GM10266 (cell line): ENCODE results near the gene ZNF576.
"Not testable (repeated sequence)": the region's sequence is repeated elsewhere in the genome, so short reads cannot be mapped to it uniquely, and the experiment has no call there.

Experiments used
- DNase-seq: peaks from one replicate; pipeline ENCODE4 v3.0.0; 2012; ENCODE audit errors: extremely low spot score
- CTCF ChIP-seq: IDR thresholded peaks from 2 replicates; pipeline ENCODE4 v1.5.1; 2012; ENCODE audit warnings: mild to moderate bottlenecking, low read depth; ENCODE audit not compliant: control insufficient read depth, insufficient read depth; ENCODE audit errors: missing control alignments

The ZNF576 gene

DNA sequence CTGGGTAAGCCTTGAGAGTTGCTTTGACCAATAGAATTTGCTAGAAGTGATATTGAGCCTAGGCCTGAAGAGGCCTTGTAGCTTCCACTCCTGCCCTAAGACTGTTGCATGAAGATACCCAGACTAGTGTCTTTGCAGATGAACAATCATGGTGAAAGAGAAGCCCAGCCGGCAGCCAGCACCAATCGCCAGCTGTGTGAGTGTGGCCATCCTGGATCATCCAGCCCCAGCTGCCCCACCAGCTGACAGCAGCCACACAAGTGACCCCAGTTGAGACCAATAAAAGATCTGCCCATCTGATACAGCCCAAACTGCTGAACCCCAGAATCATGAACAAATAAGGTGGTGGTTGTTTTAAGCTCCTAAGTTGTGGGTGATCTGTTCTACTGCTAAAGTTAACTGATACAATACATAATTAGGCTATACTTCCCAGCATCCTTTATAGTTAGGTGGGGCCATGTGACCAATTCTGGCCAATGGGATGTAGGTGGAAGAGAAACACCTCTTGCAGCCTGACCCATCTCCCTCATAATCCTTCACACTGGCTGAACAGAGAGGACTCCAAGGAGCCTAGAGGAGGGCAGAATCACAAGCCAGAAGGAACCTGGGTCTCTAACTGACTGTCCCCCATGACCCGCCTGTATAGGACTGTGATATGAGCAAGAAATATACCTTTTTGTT lies 32.4 kb downstream of the ZNF576 start:
- TF ChIP-seq CTCF: no peak
- no peak for DNase-seq

GRCh38 chr19:43631491-43631890 lies 35.1 kb downstream of the ZNF576 start:
- no peak for TF ChIP-seq CTCF
- DNase-seq: no peak

GRCh38 chr19:43633520-43633919 lies 37.1 kb downstream of the ZNF576 start:
- TF ChIP-seq CTCF: no peak
- DNase-seq: no peak

DNA sequence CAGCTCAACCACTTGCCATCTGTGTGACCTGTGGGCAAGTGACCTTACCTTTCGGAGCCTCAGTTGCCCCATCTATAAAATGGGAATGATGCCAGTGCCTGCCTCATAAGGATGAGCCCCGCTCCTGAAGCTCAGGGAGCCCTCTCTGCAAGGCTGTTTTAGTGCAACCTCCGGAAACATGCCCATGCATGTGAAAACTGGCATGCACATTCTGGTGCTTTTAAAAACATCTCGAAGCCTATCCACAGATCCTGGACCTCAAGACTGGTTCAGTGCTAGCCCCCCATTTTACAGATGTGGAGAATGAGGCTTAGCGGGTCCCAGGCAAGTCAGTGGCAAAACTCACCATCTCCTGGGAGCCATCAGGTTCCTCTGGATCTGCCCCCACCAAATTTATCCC lies 37.7 kb downstream of the ZNF576 start:
- no peak for TF ChIP-seq CTCF
- DNase-seq: no peak

DNA sequence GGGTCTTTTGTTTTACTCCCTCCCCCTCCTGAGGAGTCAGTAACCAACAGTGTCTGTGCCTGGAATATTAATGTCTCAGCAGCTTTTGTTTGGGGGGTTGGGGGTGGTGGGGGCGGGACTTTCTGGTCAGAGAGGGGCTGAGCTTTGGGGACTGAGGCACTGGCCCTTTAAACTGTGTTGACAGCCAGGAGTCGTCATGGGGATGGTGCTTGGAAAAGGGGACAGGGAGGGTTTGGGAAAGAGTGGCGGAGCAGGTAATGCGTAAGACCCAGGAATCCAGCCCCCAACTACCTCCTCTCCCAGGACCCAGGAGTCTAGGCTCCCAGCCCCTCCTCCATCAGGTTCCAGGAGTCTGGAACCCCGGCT lies 38.1 kb downstream of the ZNF576 start:
- no peak for TF ChIP-seq CTCF
- no peak for DNase-seq

GRCh38 chr19:43634872-43635560 lies 38.6 kb downstream of the ZNF576 start:
- no peak for TF ChIP-seq CTCF
- DNase-seq: no peak

GRCh38 chr19:43635561-43635940 lies 39.2 kb downstream of the ZNF576 start:
- not testable (repeated sequence) for DNase-seq

DNA sequence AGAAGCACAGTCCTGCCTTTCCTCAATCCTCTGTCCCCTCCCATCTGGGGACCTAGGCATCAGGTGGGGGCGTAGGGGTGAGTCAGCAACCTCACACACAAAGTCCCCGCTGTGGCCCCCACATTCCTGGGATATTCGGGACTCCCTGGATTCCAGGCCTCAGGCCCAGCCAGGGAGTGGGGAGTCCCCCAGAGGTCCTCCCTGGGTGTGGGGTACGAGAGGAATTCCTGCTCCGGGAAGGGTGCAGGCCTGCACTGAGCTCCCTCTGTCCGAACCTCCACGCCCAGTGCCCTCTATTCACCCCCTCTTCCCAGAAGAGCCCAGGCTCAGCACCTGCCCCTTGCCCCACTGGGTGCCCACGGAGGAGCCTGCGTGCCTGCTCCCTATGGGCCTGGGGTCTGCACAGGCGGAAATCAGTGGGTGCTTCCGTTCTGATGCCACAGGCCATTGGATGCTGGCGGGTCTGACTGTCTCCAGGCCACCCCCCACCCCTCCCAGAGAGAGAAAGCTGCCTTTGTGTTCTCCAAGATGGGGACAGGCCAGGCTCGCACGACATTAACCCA lies 39.8 kb downstream of the ZNF576 start:
- no peak for TF ChIP-seq CTCF
- DNase-seq: no peak
